Mucosa of descending colon (tissue), 3 donors: ENCODE results near the gene SCYGR3. TPM values are rescaled to one million over a fixed set of nuclear protein-coding genes. Genes with fewer than 3 reads are reported as not detected.

Experiments used
- ATAC-seq: fragments of 200-7000 bp; cut with Tn5 transposase; one replicate; pipeline ENCODE4 v1.9.1; 2020; ENCODE audit warnings: mild to moderate bottlenecking, moderate library complexity
- DNase-seq, 3 donors: peaks; one replicate each; pipeline ENCODE4 v3.0.0-alpha.2; 2020
- H3K36me3 ChIP-seq: fragments of 200-600 bp; one replicate; pipeline ENCODE4 v1.8.0; 2021; ENCODE audit warnings: low read depth, mild to moderate bottlenecking
- H3K4me1 ChIP-seq: fragments of 200-600 bp; one replicate; pipeline ENCODE4 v1.8.0; 2021; ENCODE audit warnings: low read depth, mild to moderate bottlenecking
- H3K4me3 ChIP-seq: fragments of 200-600 bp; one replicate; pipeline ENCODE4 v1.8.0; 2021; ENCODE audit warnings: mild to moderate bottlenecking
- H3K9me3 ChIP-seq: fragments of 200-600 bp; one replicate; pipeline ENCODE4 v1.8.0; 2021; ENCODE audit warnings: mild to moderate bottlenecking
- intact Hi-C, 2 donors: fragments of 100-400 bp; cut with DNase I in 1 of 2; cut with micrococcal nuclease in 1 of 2; formaldehyde crosslinking; loops; one replicate each; pipeline versions ENCODE4 v1.11.0 to v1.11.1; 2022; cut with DNase I, micrococcal nuclease
- total RNA-seq, 3 donors: library from RNA; stranded (reverse); fragmentation: NEBNext Ultra II Directional in 2 of 3; extraction: Animal tissue kit (Norgen Biotek cat#: 25700) in 2 of 3; gene quantifications; one replicate each; pipeline versions ENCODE4 v1.2.1 to v1.2.4, GENCODE V29; 2021 to 2023
- TF ChIP-seq, protein P1 (sequence below): fragments of 200-600 bp; IDR thresholded peaks from one replicate; pipeline ENCODE4 v1.8.0; 2022; ENCODE audit warnings: antibody characterized with exemption, mild to moderate bottlenecking
- donor health status: DM: no; HTN: no; CAD: no; lungs with moderate emphysema.
- donor health status: DM: no; HTN: no; CAD: no.
- donor health status: DM: no; HTN: yes; CAD: no.

SCYGR3 gene
- total RNA-seq, 3 donors from 2014 or later, result not detected

GRCh38 chr2:227576812-227577211 lies 37.8 kb downstream of the SCYGR3 start:
- Histone ChIP-seq H3K36me3 (no peaks in the 10 kb centered on the region), H3K4me1 (peaks cover 7% of the 10 kb centered on the region), H3K9me3 (no peaks in the 10 kb centered on the region), H3K4me3 (no peak overlapping the region)
- ATAC-seq (no peak), DNase-seq (no peak)
- TF ChIP-seq, protein P1, sequence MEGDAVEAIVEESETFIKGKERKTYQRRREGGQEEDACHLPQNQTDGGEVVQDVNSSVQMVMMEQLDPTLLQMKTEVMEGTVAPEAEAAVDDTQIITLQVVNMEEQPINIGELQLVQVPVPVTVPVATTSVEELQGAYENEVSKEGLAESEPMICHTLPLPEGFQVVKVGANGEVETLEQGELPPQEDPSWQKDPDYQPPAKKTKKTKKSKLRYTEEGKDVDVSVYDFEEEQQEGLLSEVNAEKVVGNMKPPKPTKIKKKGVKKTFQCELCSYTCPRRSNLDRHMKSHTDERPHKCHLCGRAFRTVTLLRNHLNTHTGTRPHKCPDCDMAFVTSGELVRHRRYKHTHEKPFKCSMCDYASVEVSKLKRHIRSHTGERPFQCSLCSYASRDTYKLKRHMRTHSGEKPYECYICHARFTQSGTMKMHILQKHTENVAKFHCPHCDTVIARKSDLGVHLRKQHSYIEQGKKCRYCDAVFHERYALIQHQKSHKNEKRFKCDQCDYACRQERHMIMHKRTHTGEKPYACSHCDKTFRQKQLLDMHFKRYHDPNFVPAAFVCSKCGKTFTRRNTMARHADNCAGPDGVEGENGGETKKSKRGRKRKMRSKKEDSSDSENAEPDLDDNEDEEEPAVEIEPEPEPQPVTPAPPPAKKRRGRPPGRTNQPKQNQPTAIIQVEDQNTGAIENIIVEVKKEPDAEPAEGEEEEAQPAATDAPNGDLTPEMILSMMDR, result no peak
- intact Hi-C loops, result no loop called here

- H3K36me3 ChIP-seq, result no peaks in the 10 kb centered on the region
- intact Hi-C loops, result no loop called here
- TF ChIP-seq, protein P1, result no peak
- no peak overlapping the region for H3K4me3 ChIP-seq
- H3K4me1 ChIP-seq, result peaks cover 7% of the 10 kb centered on the region
- no peaks in the 10 kb centered on the region for H3K9me3 ChIP-seq
- ATAC-seq, result no peak
- no peak for DNase-seq
These were observed 38.5 kb downstream of the SCYGR3 start for GRCh38 chr2:227576110-227576509.

GRCh38 chr2:227570615-227571014 lies 44.0 kb downstream of the SCYGR3 start:
- TF ChIP-seq, protein P1, result no peak
- H3K36me3 ChIP-seq, result no peaks in the 10 kb centered on the region
- H3K4me1 ChIP-seq, result no peaks in the 10 kb centered on the region
- H3K9me3 ChIP-seq, result no peaks in the 10 kb centered on the region
- intact Hi-C loops, result no loop called here
- no peak for ATAC-seq
- no peak for DNase-seq
- no peak overlapping the region for H3K4me3 ChIP-seq

GRCh38 chr2:227568852-227569169 lies 45.8 kb downstream of the SCYGR3 start:
- Histone ChIP-seq H3K36me3 (no peaks in the 10 kb centered on the region), H3K4me1 (no peaks in the 10 kb centered on the region), H3K9me3 (no peaks in the 10 kb centered on the region), H3K4me3 (no peak overlapping the region)
- TF ChIP-seq, protein P1, result no peak
- no peak for DNase-seq
- ATAC-seq, result no peak
- intact Hi-C loops, result no loop called here

GRCh38 chr2:227566012-227566411 lies 48.6 kb downstream of the SCYGR3 start:
- TF ChIP-seq, protein P1, result no peak
- DNase-seq, result no peak

GRCh38 chr2:227565080-227565479 lies 49.6 kb downstream of the SCYGR3 start:
- Histone ChIP-seq H3K36me3 (no peaks in the 10 kb centered on the region), H3K4me3 (no peak overlapping the region), H3K9me3 (no peaks in the 10 kb centered on the region), H3K4me1 (no peaks in the 10 kb centered on the region)
- DNase-seq, result no peak
- intact Hi-C loops, result no loop called here
- ATAC-seq, result no peak
- TF ChIP-seq, protein P1, result no peak

More at GRCh38 chr2:227566012-227566411, 48.6 kb downstream of the SCYGR3 start:
- no peaks in the 10 kb centered on the region for H3K9me3 ChIP-seq
- no peak for ATAC-seq
- no peaks in the 10 kb centered on the region for H3K4me1 ChIP-seq
- no peaks in the 10 kb centered on the region for H3K36me3 ChIP-seq
- no peak overlapping the region for H3K4me3 ChIP-seq
- intact Hi-C loops, result no loop called here
